Gastrocnemius medialis (tissue), 4 donors: Measurements from ENCODE around the gene ANTXR1.

ENCODE experiments used
- CTCF ChIP-seq, 5 experiments: fragments of 450-650 bp in 3 of 5; fragments of 200-600 bp in 2 of 5; sonication (generic) in 2 of 5; IDR thresholded peaks in 4 of 5; conservative IDR thresholded peaks in 1 of 5; 1 replicate in 4 of 5; 2 replicates in 1 of 5; pipeline ENCODE4 v1.5.1; 2016 to 2019; ENCODE audit warnings: antibody characterized with exemption in 5 of 5, mild to moderate bottlenecking in 3 of 5, moderate library complexity in 3 of 5
- POLR2A ChIP-seq, 2 donors: fragments of 450-650 bp; IDR thresholded peaks; one replicate each; pipeline ENCODE4 v1.6.1; 2017; ENCODE audit warnings: antibody characterized with exemption in 2 of 2, mild to moderate bottlenecking in 2 of 2, moderate library complexity in 2 of 2

DNA sequence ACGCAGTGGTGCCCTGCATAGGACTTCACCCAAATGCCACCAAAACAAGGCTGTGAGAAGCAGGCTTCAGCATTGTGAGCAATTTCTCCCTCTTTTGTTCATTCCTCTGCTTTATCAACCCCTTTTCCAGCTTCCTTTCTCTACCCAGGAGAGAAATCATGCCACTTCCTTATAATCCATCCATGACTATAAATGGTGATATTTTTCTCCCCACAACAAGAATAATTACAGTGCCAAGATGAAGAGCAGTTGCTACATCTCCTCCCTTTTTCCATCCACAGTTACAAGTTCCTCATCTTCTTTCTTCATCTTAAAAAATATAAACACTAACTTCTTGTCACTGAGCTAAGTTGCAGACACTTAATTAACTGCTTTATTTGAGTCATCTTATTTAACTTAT, 167.2 kb downstream of the ANTXR1 start:
- TF ChIP-seq POLR2A (IDR thresholded peaks at IDR 0.05) (no peak), CTCF (IDR thresholded peaks at IDR 0.05 in 4 of 5, conservative IDR thresholded peaks at IDR 0.05 in 1 of 5) (no peak)
